NCI-H1694 treated with DMSO at 0.1 percent for 48 hours (cell line): ENCODE data around the gene USP1.

Experiments
- DNase-seq: peaks from one replicate; lab custom pipeline; 2025; lab: John Stamatoyannopoulos, UW

Gene USP1

GRCh38 chr1:62487956-62488355 lies 51.1 kb downstream of the USP1 start:
- DNase-seq, result no peak

DNA sequence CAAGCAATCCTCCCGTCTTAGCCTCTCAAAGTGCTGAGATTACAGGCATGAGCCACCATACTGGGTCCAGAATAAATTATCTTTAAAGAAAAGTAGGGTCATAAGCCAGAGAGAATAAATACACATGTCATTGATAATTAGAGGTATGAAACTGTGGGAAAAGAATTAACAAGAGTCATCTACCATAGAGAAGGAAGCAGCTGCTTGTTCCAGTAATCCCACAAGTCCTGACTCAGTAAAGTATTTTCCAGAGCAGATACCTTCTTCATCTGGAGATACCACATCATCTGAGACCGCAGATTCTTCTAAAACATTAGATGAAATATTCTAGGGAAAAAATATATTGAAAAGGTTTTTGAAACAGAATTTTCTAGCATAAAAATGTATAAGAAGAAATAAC lies 55.7 kb downstream of the USP1 start:
- DNase-seq, result no peak

DNA sequence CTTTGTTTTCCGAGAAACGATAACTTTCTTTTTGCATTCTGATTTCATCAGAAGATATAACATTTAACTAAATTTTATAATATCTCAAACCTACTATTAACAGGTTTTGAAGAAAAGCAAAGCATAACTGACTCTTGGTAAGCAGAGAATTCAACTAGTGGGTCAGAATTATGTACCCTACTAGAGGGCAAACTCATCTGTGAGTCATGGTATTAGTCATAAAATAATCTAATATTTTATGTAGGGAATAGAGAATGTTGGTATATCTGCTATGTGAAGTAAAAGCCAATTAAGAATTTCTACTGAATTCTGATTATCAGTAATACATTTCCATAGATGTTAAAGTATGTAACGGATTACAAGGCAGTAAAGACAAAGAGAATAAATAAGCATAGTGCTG lies 56.8 kb downstream of the USP1 start:
- DNase-seq, result no peak

GRCh38 chr1:62494137-62494536 lies 57.3 kb downstream of the USP1 start:
- no peak for DNase-seq

DNA sequence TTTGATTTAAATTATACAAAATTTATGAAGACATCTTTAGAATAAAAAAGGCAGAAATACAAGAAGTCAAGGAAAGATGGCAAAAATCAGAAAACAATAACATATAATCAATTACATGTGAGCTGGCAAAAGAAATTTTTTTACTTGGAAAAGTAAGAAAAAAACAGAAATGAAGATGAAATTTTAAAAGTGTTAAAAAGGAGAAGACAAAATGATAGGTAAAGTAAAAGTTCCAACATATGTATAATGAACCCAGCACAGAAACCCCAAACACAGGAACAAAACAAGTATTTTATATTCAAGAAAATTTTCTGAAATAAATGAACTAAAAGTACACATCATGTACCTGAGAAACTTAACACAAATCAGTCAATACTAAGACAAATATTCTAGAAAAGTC lies 63.4 kb downstream of the USP1 start:
- DNase-seq, result no peak
